SU-DHL-6 (cell line): ENCODE measurements around the gene AGPAT4.

Experiments
- H2AFZ ChIP-seq: fragments of 200-600 bp; sonication (generic); 2 replicates; pipeline ENCODE4 v1.6.1; 2014; ENCODE audit warnings: low read depth, mild to moderate bottlenecking, moderate library complexity, mixed read lengths, antibody characterized with exemption, low read length; ENCODE audit not compliant: severe bottlenecking
- H3F3A ChIP-seq: fragments of 200-600 bp; shearing (Covaris generic); 2 replicates; pipeline ENCODE4 v1.6.0; 2016; ENCODE audit warnings: antibody characterized with exemption, mild to moderate bottlenecking; ENCODE audit not compliant: insufficient read depth
- H3K27ac ChIP-seq: fragments of 200-600 bp; sonication (generic); 2 replicates; pipeline ENCODE4 v1.5.1; 2016; ENCODE audit warnings: low read depth, mild to moderate bottlenecking, low read length, moderate library complexity, mixed read lengths
- H3K27me3 ChIP-seq: fragments of 200-600 bp; sonication (generic), shearing (Covaris generic); 2 replicates; pipeline ENCODE4 v1.6.0; 2014; ENCODE audit warnings: mild to moderate bottlenecking, low read length
- H3K36me3 ChIP-seq: fragments of 200-600 bp; sonication (generic); 2 replicates; pipeline ENCODE4 v1.6.1; 2014; ENCODE audit warnings: mild to moderate bottlenecking, low read length, mixed read lengths
- H3K4me2 ChIP-seq: fragments of 300-600, 200-600 bp; shearing (Covaris generic), sonication (generic); 2 replicates; pipeline ENCODE4 v1.6.0; 2014; ENCODE audit warnings: low read length, low read depth, mild to moderate bottlenecking; ENCODE audit not compliant: poor library complexity, severe bottlenecking
- H3K4me3 ChIP-seq: fragments of 200-600 bp; sonication (generic); 2 replicates; pipeline ENCODE4 v1.5.1; 2014; ENCODE audit warnings: antibody characterized with exemption, low read length, mild to moderate bottlenecking, mixed read lengths; ENCODE audit not compliant: insufficient read depth, poor library complexity, severe bottlenecking
- H3K79me2 ChIP-seq: fragments of 200-600 bp; sonication (generic); 2 replicates; pipeline ENCODE4 v1.6.1; 2014; ENCODE audit warnings: mild to moderate bottlenecking, low read length, moderate library complexity; ENCODE audit not compliant: insufficient read depth
- H3K9ac ChIP-seq: fragments of 200-600 bp; sonication (generic); 2 replicates; pipeline ENCODE4 v1.7.0; 2014; ENCODE audit warnings: mild to moderate bottlenecking, low read length
- H3K9me2 ChIP-seq: fragments of 200-600 bp; sonication (generic); replicated peaks from 2 replicates; pipeline ENCODE4 v1.6.1; 2014; ENCODE audit warnings: low read length; ENCODE audit not compliant: insufficient read depth
- H3K9me3 ChIP-seq: fragments of 200-600 bp; sonication (generic); 2 replicates; pipeline ENCODE4 v1.6.1; 2014; ENCODE audit warnings: low read length, mixed read lengths; ENCODE audit not compliant: insufficient read depth
- H4K20me1 ChIP-seq: fragments of 200-600 bp; sonication (generic); 2 replicates; pipeline ENCODE4 v1.6.1; 2014; ENCODE audit warnings: low read depth, mild to moderate bottlenecking, antibody characterized with exemption, low read length, moderate library complexity, mixed read lengths
- CTCF ChIP-seq: fragments of 200-600 bp; sonication (generic); IDR thresholded peaks from one replicate; pipeline ENCODE4 v1.5.1; 2017; ENCODE audit warnings: antibody characterized with exemption, mild to moderate bottlenecking, low read length, moderate library complexity; ENCODE audit not compliant: insufficient read depth, poor library complexity, severe bottlenecking
- EZH2phosphoT487 ChIP-seq: fragments of 200-600 bp; sonication (generic), shearing (Covaris generic); conservative IDR thresholded peaks from 2 replicates; pipeline ENCODE4 v1.6.1; 2018; ENCODE audit warnings: mild to moderate bottlenecking, antibody characterized with exemption, low read length, moderate library complexity, mixed read lengths

AGPAT4 gene

GRCh38 chr6:161273274-161273751 is 548 bp downstream of the AGPAT4 start:
- TF ChIP-seq CTCF (no peak), EZH2phosphoT487 (no peak)
- Histone ChIP-seq H3K27me3 (no peaks in the 10 kb centered on the region), H3K9me3 (no peaks in the 10 kb centered on the region), H4K20me1 (no peaks in the 10 kb centered on the region), H3F3A (no peaks in the 10 kb centered on the region), H3K79me2 (no peaks in the 10 kb centered on the region), H3K4me2 (peak overlapping the region; percentile 81), H3K9ac (peak overlapping the region; percentile 43), H3K36me3 (no peaks in the 10 kb centered on the region), H3K4me3 (peak overlapping the region; percentile 61), H3K27ac (no peak overlapping the region), H3K9me2 (no peaks in the 10 kb centered on the region), H2AFZ (peak overlapping the region; percentile 95)

DNA sequence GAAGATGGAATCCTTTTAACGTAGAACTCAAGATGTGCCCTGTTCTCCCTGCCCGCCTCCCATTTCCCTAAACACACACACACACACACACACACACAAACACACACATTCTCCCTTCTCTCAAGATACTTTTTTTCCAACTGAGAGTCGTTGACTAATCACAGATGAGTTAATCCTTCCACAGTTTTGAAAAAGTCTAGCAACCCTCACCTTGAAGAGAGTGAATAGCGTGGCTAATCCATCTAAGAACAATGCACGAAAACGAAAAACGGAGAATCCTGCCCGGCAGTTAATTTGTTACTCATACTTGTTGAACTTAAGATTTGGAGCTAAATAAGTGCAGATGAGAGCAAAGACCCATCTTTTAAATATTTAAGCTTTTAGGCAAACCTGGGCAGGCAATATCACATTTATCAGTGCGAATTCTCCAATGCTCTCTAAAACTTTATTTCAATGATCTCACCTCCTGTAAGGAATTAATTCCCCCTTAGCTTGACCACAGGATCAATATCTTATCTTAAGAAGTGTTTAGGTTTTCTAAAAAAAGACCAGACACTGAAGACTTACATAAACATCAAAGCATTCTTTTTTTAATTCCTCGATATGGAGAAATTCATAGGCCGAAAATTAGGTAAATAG is 1.1 kb downstream of the AGPAT4 start:
- Histone ChIP-seq H3K4me3 (peak overlapping the region; percentile 61), H2AFZ (peak overlapping the region; percentile 95), H3K27me3 (no peaks in the 10 kb centered on the region), H3K79me2 (no peaks in the 10 kb centered on the region), H3F3A (no peaks in the 10 kb centered on the region), H3K4me2 (peak overlapping the region; percentile 81), H3K9me3 (no peaks in the 10 kb centered on the region), H3K9ac (no peak overlapping the region), H3K9me2 (no peaks in the 10 kb centered on the region), H4K20me1 (no peaks in the 10 kb centered on the region), H3K36me3 (no peaks in the 10 kb centered on the region), H3K27ac (no peak overlapping the region)
- TF ChIP-seq EZH2phosphoT487 (no peak), CTCF (no peak)

DNA sequence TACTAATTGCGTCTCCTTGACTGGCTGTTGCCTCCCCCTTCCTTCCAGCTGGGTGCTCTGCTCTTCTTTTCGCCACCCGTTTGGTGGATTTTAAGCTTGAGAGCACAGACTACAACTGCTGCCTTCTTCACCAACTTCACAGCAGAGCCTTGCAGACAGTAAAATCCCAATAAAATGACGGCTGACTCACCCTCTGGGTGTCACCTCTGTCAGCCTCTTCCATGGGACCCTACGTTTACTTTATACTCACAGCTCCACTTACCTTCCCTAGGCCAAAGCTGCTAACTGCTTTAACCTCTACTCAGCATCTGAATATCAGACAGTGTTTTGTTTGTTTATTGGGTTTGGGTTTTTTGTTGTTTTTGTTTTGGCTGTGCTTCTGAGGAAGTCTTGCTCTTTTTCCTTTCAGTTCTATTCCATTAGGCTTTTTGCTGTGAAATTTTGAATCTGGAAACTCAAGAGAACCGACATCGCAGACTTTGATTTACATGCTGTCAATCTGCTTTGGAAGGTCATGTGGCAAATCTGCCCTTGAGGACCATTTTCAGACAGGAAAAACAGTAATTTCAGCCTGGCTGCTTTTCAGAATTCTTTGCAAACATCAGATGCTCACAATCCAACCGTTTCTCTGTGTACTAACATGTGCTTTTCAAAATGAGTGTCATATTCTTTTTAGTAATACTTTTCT is 2.4 kb downstream of the AGPAT4 start:
- Histone ChIP-seq H3K36me3 (no peaks in the 10 kb centered on the region), H3K27ac (no peak overlapping the region), H4K20me1 (no peaks in the 10 kb centered on the region), H3K4me2 (no peak overlapping the region), H3F3A (no peaks in the 10 kb centered on the region), H3K4me3 (no peak overlapping the region), H3K27me3 (no peaks in the 10 kb centered on the region), H3K79me2 (no peaks in the 10 kb centered on the region), H3K9me3 (no peaks in the 10 kb centered on the region), H3K9me2 (no peaks in the 10 kb centered on the region), H3K9ac (no peak overlapping the region), H2AFZ (no peak overlapping the region)
- TF ChIP-seq CTCF (no peak), EZH2phosphoT487 (no peak)
